Hepatocyte (in vitro differentiated cells): Measurements from ENCODE around the gene UBE2S. TPM values are rescaled to one million over a fixed set of nuclear protein-coding genes. Genes with fewer than 3 reads are reported as not detected.

Experiments used
- DNase-seq: peaks from one replicate; pipeline ENCODE4 v3.0.0-alpha.2; 2016; ENCODE audit warnings: low spot score
- H2AFZ ChIP-seq: fragments of 200-600 bp; sonication (generic); 2 replicates; pipeline ENCODE4 v1.6.0; 2016; ENCODE audit warnings: antibody characterized with exemption, mild to moderate bottlenecking
- H3K27ac ChIP-seq: fragments of 200-600 bp; sonication (generic); 2 replicates; pipeline ENCODE4 v1.5.1; 2016; ENCODE audit warnings: mild to moderate bottlenecking
- H3K27me3 ChIP-seq: fragments of 200-600 bp; sonication (generic); 2 replicates; pipeline ENCODE4 v1.6.1; 2016
- H3K36me3 ChIP-seq: fragments of 200-600 bp; sonication (generic); replicated peaks from 2 replicates; pipeline ENCODE4 v1.5.1; 2016; ENCODE audit warnings: low read depth; ENCODE audit not compliant: insufficient read depth
- H3K4me1 ChIP-seq: fragments of 200-600 bp; sonication (generic); 2 replicates; pipeline ENCODE4 v1.5.1; 2016; ENCODE audit warnings: mild to moderate bottlenecking, moderate library complexity; ENCODE audit not compliant: insufficient read depth
- H3K4me2 ChIP-seq: fragments of 200-600 bp; sonication (generic); 2 replicates; pipeline ENCODE4 v1.6.0; 2016
- H3K4me3 ChIP-seq: fragments of 200-600 bp; sonication (generic); 2 replicates; pipeline ENCODE4 v1.5.1; 2016; ENCODE audit warnings: mild to moderate bottlenecking
- H3K79me2 ChIP-seq: fragments of 200-600 bp; sonication (generic); 2 replicates; pipeline ENCODE4 v1.6.0; 2017; ENCODE audit warnings: mild to moderate bottlenecking
- H3K9me2 ChIP-seq: fragments of 200-600 bp; sonication (generic); replicated peaks from 2 replicates; pipeline ENCODE4 v1.6.0; 2017; ENCODE audit warnings: mild to moderate bottlenecking; ENCODE audit not compliant: insufficient read depth
- H3K9me3 ChIP-seq: fragments of 200-600 bp; sonication (generic); 2 replicates; pipeline ENCODE4 v1.5.1; 2016; ENCODE audit warnings: low read depth, mild to moderate bottlenecking
- H4K20me1 ChIP-seq: fragments of 200-600 bp; sonication (generic); 2 replicates; pipeline ENCODE4 v1.6.0; 2016; ENCODE audit warnings: mild to moderate bottlenecking; ENCODE audit not compliant: insufficient read depth, poor library complexity, severe bottlenecking
- CTCF ChIP-seq: fragments of 200-600 bp; sonication (generic); IDR thresholded peaks from 2 replicates; pipeline ENCODE4 v1.5.1; 2016; ENCODE audit warnings: antibody characterized with exemption, mild to moderate bottlenecking; ENCODE audit not compliant: poor library complexity
- EZH2 ChIP-seq: fragments of 200-600 bp; sonication (generic); IDR thresholded peaks from 2 replicates; pipeline ENCODE4 v1.6.1; 2016; ENCODE audit warnings: antibody characterized with exemption, mild to moderate bottlenecking, borderline replicate concordance
- EZH2phosphoT487 ChIP-seq: fragments of 200-600 bp; sonication (generic); IDR thresholded peaks from one replicate; pipeline ENCODE4 v1.6.1; 2018; ENCODE audit warnings: antibody characterized with exemption, mild to moderate bottlenecking, low read depth, moderate library complexity; ENCODE audit not compliant: unreplicated experiment, severe bottlenecking
- WGBS: methylation state at CpG from one replicate; pipeline ENCODE4 v1.1.6; 2016; ENCODE audit warnings: low lambda C conversion rate; ENCODE audit errors: missing lambda C conversion rate; 5-methylcytosine and 5-hydroxymethylcytosine counted together
- polyA plus RNA-seq: library from polyadenylated mRNA; unstranded; fragments of >200 nt; fragmentation: Nextera tagmentation; extraction: Ambion mirVana; gene quantifications from 2 replicates; pipeline ENCODE4 v1.2.1, GENCODE V29; 2016
- total RNA-seq: library from RNA; depleted of rRNA; stranded (reverse); fragments of >200 nt; gene quantifications from 2 replicates; pipeline ENCODE4 v1.2.3, GENCODE V29; 2014

UBE2S gene
- total and polyA plus RNA-seq, 2 experiments from 2014 or later, result 20.4 to 105 TPM

GRCh38 chr19:55440411-55441105, 33.0 kb upstream of the UBE2S start:
- Histone ChIP-seq H3K4me3 (no peak overlapping the region), H3K9me3 (no peaks in the 10 kb centered on the region), H4K20me1 (no peaks in the 10 kb centered on the region), H3K79me2 (no peaks in the 10 kb centered on the region), H3K27me3 (peaks cover 58% of the 10 kb centered on the region), H3K27ac (no peak overlapping the region), H2AFZ (no peak overlapping the region), H3K36me3 (no peaks in the 10 kb centered on the region), H3K9me2 (no peaks in the 10 kb centered on the region), H3K4me1 (no peaks in the 10 kb centered on the region), H3K4me2 (no peak overlapping the region)
- no peak for DNase-seq
- WGBS, result 19% methylated on average over 29 of the region's 39 CpGs
- TF ChIP-seq CTCF (no peak), EZH2 (no peak), EZH2phosphoT487 (no peak)

GRCh38 chr19:55439052-55439451, 31.5 kb upstream of the UBE2S start:
- TF ChIP-seq EZH2 (no peak), CTCF (no peak), EZH2phosphoT487 (no peak)
- H4K20me1 ChIP-seq, result no peaks in the 10 kb centered on the region
- no peaks in the 10 kb centered on the region for H3K4me1 ChIP-seq
- WGBS, result 74% methylated on average over 5 of the region's 5 CpGs
- H3K4me2 ChIP-seq, result no peak overlapping the region
- H3K4me3 ChIP-seq, result no peak overlapping the region
- no peaks in the 10 kb centered on the region for H3K9me2 ChIP-seq
- H3K27ac ChIP-seq, result no peak overlapping the region
- H2AFZ ChIP-seq, result no peak overlapping the region
- DNase-seq, result no peak
- no peaks in the 10 kb centered on the region for H3K79me2 ChIP-seq
- no peaks in the 10 kb centered on the region for H3K9me3 ChIP-seq
- H3K36me3 ChIP-seq, result no peaks in the 10 kb centered on the region
- peaks cover 43% of the 10 kb centered on the region for H3K27me3 ChIP-seq

GRCh38 chr19:55437410-55437809, 29.8 kb upstream of the UBE2S start:
- Histone ChIP-seq H3K9me2 (no peaks in the 10 kb centered on the region), H3K4me1 (no peaks in the 10 kb centered on the region), H4K20me1 (no peaks in the 10 kb centered on the region), H3K36me3 (no peaks in the 10 kb centered on the region), H3K79me2 (no peaks in the 10 kb centered on the region), H3K27me3 (peaks cover 32% of the 10 kb centered on the region), H3K27ac (no peak overlapping the region), H3K9me3 (no peaks in the 10 kb centered on the region), H3K4me3 (no peak overlapping the region), H2AFZ (no peak overlapping the region), H3K4me2 (peak overlapping the region; percentile 58)
- no peak for TF ChIP-seq EZH2phosphoT487
- no peak for TF ChIP-seq CTCF
- TF ChIP-seq EZH2, result no peak
- peak; percentile 83 for DNase-seq
- 3% methylated on average over 16 of the region's 17 CpGs for WGBS
